H9 (cell line): ENCODE measurements around the gene AMMECR1. TPM values are rescaled to one million over a fixed set of nuclear protein-coding genes. Genes with fewer than 3 reads are reported as not detected.

ENCODE experiments used
- DNase-seq: peaks from one replicate; pipeline ENCODE4 v3.0.0-alpha.2; 2017
- H2AFZ ChIP-seq: one replicate; pipeline ENCODE4 v1.6.1; 2013; ENCODE audit warnings: mild to moderate bottlenecking, low read length, control low read depth, moderate library complexity
- H2AK5ac ChIP-seq: 2 replicates; pipeline ENCODE4 v1.6.1; 2013; ENCODE audit warnings: low read length, control low read depth, mixed read lengths; ENCODE audit not compliant: insufficient read length
- H2BK120ac ChIP-seq: one replicate; pipeline ENCODE4 v1.6.1; 2013; ENCODE audit warnings: low read depth, mild to moderate bottlenecking, low read length, control low read depth, inconsistent platforms; ENCODE audit not compliant: poor library complexity, severe bottlenecking
- H2BK12ac ChIP-seq: 2 replicates; pipeline ENCODE4 v1.6.1; 2013; ENCODE audit warnings: low read length, control low read depth, mixed read lengths, low read depth; ENCODE audit not compliant: insufficient read length
- H2BK15ac ChIP-seq: 2 replicates; pipeline ENCODE4 v1.6.1; 2013; ENCODE audit warnings: low read depth, low read length, control low read depth
- H2BK20ac ChIP-seq: one replicate; pipeline ENCODE4 v1.6.1; 2013; ENCODE audit warnings: low read depth, mild to moderate bottlenecking, low read length, control low read depth, inconsistent platforms; ENCODE audit not compliant: poor library complexity, severe bottlenecking
- H2BK5ac ChIP-seq: 2 replicates; pipeline ENCODE4 v1.6.1; 2013; ENCODE audit warnings: low read length, control low read depth, mixed read lengths; ENCODE audit not compliant: insufficient read length
- H3K14ac ChIP-seq: 2 replicates; pipeline ENCODE4 v1.6.1; 2013; ENCODE audit warnings: low read length, control low read depth; ENCODE audit not compliant: insufficient read depth
- H3K18ac ChIP-seq: 2 replicates; pipeline ENCODE4 v1.6.1; 2013; ENCODE audit warnings: low read depth, mild to moderate bottlenecking, mixed read lengths, low read length, control low read depth; ENCODE audit not compliant: insufficient read length
- H3K23ac ChIP-seq: 2 replicates; pipeline ENCODE4 v1.6.1; 2013; ENCODE audit warnings: low read length, control low read depth, mixed read lengths, low read depth; ENCODE audit not compliant: insufficient read length
- H3K23me2 ChIP-seq: 2 replicates; pipeline ENCODE4 v1.6.1; 2013; ENCODE audit warnings: low read depth, mild to moderate bottlenecking, mixed read lengths, low read length, control low read depth; ENCODE audit not compliant: insufficient read length, poor library complexity, severe bottlenecking
- H3K27ac ChIP-seq: 2 replicates; pipeline ENCODE4 v1.5.1; 2013; ENCODE audit warnings: low read length, control low read depth, mixed read lengths, low read depth; ENCODE audit not compliant: insufficient read length
- H3K27me3 ChIP-seq: 2 replicates; pipeline ENCODE4 v1.6.1; 2013; ENCODE audit warnings: low read length, control low read depth, inconsistent platforms; ENCODE audit not compliant: insufficient read depth
- H3K4ac ChIP-seq: 2 replicates; pipeline ENCODE4 v1.6.1; 2013; ENCODE audit warnings: low read depth, mild to moderate bottlenecking, control low read depth, inconsistent platforms, low read length, moderate library complexity
- H3K4me1 ChIP-seq: 2 replicates; pipeline ENCODE4 v1.6.1; 2013; ENCODE audit warnings: low read length, control low read depth, inconsistent platforms; ENCODE audit not compliant: insufficient read depth
- H3K4me2 ChIP-seq: 2 replicates; pipeline ENCODE4 v1.6.1; 2013; ENCODE audit warnings: low read length, control low read depth, mixed read lengths; ENCODE audit not compliant: insufficient read length, insufficient read depth
- H3K56ac ChIP-seq: 2 replicates; pipeline ENCODE4 v1.6.1; 2013; ENCODE audit warnings: low read depth, mild to moderate bottlenecking, mixed read lengths, low read length, control low read depth; ENCODE audit not compliant: insufficient read length
- H3K79me1 ChIP-seq: 2 replicates; pipeline ENCODE4 v1.6.1; 2013; ENCODE audit warnings: low read depth, mild to moderate bottlenecking, moderate library complexity, low read length, control low read depth, inconsistent platforms; ENCODE audit not compliant: insufficient read depth, poor library complexity, severe bottlenecking
- H3K79me2 ChIP-seq: 2 replicates; pipeline ENCODE4 v1.6.1; 2013; ENCODE audit warnings: low read length, control low read depth, inconsistent platforms; ENCODE audit not compliant: insufficient read depth
- H3K9ac ChIP-seq: 2 replicates; pipeline ENCODE4 v1.6.1; 2013; ENCODE audit warnings: low read length, control low read depth, mixed read lengths; ENCODE audit not compliant: insufficient read length; ENCODE audit errors: extremely low read depth
- H3K9me3 ChIP-seq: one replicate; pipeline ENCODE4 v1.6.1; 2013; ENCODE audit warnings: low read depth, low read length, inconsistent platforms; ENCODE audit not compliant: control insufficient read depth
- H3T11ph ChIP-seq: one replicate; pipeline ENCODE4 v1.6.1; 2013; ENCODE audit warnings: mild to moderate bottlenecking, low read length, control low read depth, inconsistent platforms
- H4K20me1 ChIP-seq: one replicate; pipeline ENCODE4 v1.6.1; 2013; ENCODE audit not compliant: control insufficient read depth, insufficient read length, insufficient read depth
- H4K5ac ChIP-seq: 2 replicates; pipeline ENCODE4 v1.6.1; 2013; ENCODE audit warnings: low read depth, mild to moderate bottlenecking, mixed read lengths, low read length, control low read depth; ENCODE audit not compliant: insufficient read length
- H4K8ac ChIP-seq: replicated peaks from 2 replicates; pipeline ENCODE4 v1.6.1; 2013; ENCODE audit warnings: low read length, control low read depth, mixed read lengths, low read depth; ENCODE audit not compliant: insufficient read length
- H4K91ac ChIP-seq: 2 replicates; pipeline ENCODE4 v1.6.1; 2013; ENCODE audit warnings: low read depth, mild to moderate bottlenecking, moderate library complexity, mixed read lengths, low read length, control low read depth; ENCODE audit not compliant: insufficient read length
- H3K27ac Mint-ChIP-seq, 3 experiments: 2 replicates in 2 of 3; 3 replicates in 1 of 3; pipeline ENCODE4 v1.8.0; 2020 to 2021; ENCODE audit warnings: mixed read lengths in 3 of 3, mild to moderate bottlenecking in 1 of 3, moderate library complexity in 1 of 3
- H3K27me3 Mint-ChIP-seq: 2 replicates; pipeline ENCODE4 v1.8.0; 2021; ENCODE audit warnings: low read depth, mild to moderate bottlenecking, moderate library complexity, mixed read lengths
- H3K36me3 Mint-ChIP-seq, 3 experiments: 2 replicates in 2 of 3; 3 replicates in 1 of 3; pipeline ENCODE4 v1.8.0; 2020 to 2021; ENCODE audit warnings: low read depth in 3 of 3, mixed read lengths in 3 of 3; ENCODE audit not compliant: insufficient read depth in 1 of 3
- H3K4me1 Mint-ChIP-seq, 2 experiments: 2 replicates each; pipeline ENCODE4 v1.8.0; 2020; ENCODE audit warnings: mixed read lengths in 2 of 2
- H3K4me3 Mint-ChIP-seq, 2 experiments: 2 replicates in 1 of 2; 3 replicates in 1 of 2; pipeline ENCODE4 v1.8.0; 2020 to 2021; ENCODE audit warnings: mild to moderate bottlenecking in 2 of 2, mixed read lengths in 2 of 2, moderate library complexity in 1 of 2
- H3K9me3 Mint-ChIP-seq, 2 experiments: 2 replicates in 1 of 2; 3 replicates in 1 of 2; pipeline ENCODE4 v1.8.0; 2020; ENCODE audit warnings: mild to moderate bottlenecking in 2 of 2, mixed read lengths in 2 of 2, moderate library complexity in 1 of 2
- WGBS: extraction: QIAGEN DNeasy Blood & Tissue Kit; methylation state at CpG from one replicate; pipeline ENCODE4 v1.1.7; 2013; ENCODE audit warnings: missing lambda C conversion rate, low lambda C conversion rate, mixed read lengths; ENCODE audit not compliant: insufficient read length; ENCODE audit errors: extremely low coverage; 5-methylcytosine and 5-hydroxymethylcytosine counted together
- total RNA-seq: library from RNA; stranded (reverse); gene quantifications from 2 replicates; pipeline ENCODE4 v1.2.1, GENCODE V29; 2021
- TF ChIP-seq, protein P1 (sequence below): fragments of 200-600 bp; sonication (generic); conservative IDR thresholded peaks from 3 replicates; pipeline ENCODE4 v1.8.0; 2021; ENCODE audit warnings: antibody characterized with exemption, mild to moderate bottlenecking

Gene AMMECR1
- total RNA-seq, 1 experiment from 2014 or later = 28.5 TPM

GRCh38 chrX:110310000-110310790, 7.7 kb downstream of the AMMECR1 start:
- Mint-ChIP-seq H3K9me3 (no peaks in the 10 kb centered on the region), H3K4me1 (peaks cover 65 to 67% of the 10 kb centered on the region in 2 experiments), H3K36me3 (no peaks in the 10 kb centered on the region), H3K27me3 (no peaks in the 10 kb centered on the region), H3K27ac (no peak overlapping the region), H3K4me3 (no peak overlapping the region; a peak in 2 of 5 replicates)
- Histone ChIP-seq H4K5ac (no peak overlapping the region), H3K56ac (no peak overlapping the region), H3K79me1 (no peaks in the 10 kb centered on the region), H2BK120ac (no peak overlapping the region), H4K20me1 (no peaks in the 10 kb centered on the region), H3K9me3 (no peaks in the 10 kb centered on the region), H4K8ac (no peak overlapping the region), H3K27ac (no peak overlapping the region), H3K4me1 (peaks cover 18% of the 10 kb centered on the region), H3K18ac (no peak overlapping the region), H2BK5ac (no peak overlapping the region), H2AK5ac (no peak overlapping the region), H3K4me2 (no peak overlapping the region), H2BK20ac (no peak overlapping the region), H3K27me3 (no peaks in the 10 kb centered on the region), H2BK12ac (no peak overlapping the region), H2AFZ (no peak overlapping the region), H3K14ac (no peak overlapping the region), H2BK15ac (no peak overlapping the region), H3K9ac (no peak overlapping the region), H3K79me2 (peaks cover 29% of the 10 kb centered on the region; the same call in 1 of the 2 replicates), H3T11ph (no peak overlapping the region), H3K4ac (no peak overlapping the region), H4K91ac (no peak overlapping the region), H3K23ac (no peak overlapping the region), H3K23me2 (no peaks in the 10 kb centered on the region)
- TF ChIP-seq, protein P1, sequence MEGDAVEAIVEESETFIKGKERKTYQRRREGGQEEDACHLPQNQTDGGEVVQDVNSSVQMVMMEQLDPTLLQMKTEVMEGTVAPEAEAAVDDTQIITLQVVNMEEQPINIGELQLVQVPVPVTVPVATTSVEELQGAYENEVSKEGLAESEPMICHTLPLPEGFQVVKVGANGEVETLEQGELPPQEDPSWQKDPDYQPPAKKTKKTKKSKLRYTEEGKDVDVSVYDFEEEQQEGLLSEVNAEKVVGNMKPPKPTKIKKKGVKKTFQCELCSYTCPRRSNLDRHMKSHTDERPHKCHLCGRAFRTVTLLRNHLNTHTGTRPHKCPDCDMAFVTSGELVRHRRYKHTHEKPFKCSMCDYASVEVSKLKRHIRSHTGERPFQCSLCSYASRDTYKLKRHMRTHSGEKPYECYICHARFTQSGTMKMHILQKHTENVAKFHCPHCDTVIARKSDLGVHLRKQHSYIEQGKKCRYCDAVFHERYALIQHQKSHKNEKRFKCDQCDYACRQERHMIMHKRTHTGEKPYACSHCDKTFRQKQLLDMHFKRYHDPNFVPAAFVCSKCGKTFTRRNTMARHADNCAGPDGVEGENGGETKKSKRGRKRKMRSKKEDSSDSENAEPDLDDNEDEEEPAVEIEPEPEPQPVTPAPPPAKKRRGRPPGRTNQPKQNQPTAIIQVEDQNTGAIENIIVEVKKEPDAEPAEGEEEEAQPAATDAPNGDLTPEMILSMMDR = no peak
- no peak for DNase-seq
- WGBS = no CpG with 5 or more reads among the region's 1 CpG
